Measurements from ENCODE around the gene HIGD1B. TPM values are rescaled to one million over a fixed set of nuclear protein-coding genes. Genes with fewer than 3 reads are reported as not detected.

HIGD1B gene
- total RNA-seq, 1 experiment from 2014 or later: not detected

GRCh38 chr17:44828919-44829522 is 18.7 kb upstream of the HIGD1B start:
- TF ChIP-seq SIN3A (IDR thresholded peaks at IDR 0.05; ENCODE audit: borderline replicate concordance, insufficient read depth, low read depth, low read length): no peak
- no peak for TF ChIP-seq POLR2AphosphoS5 (IDR thresholded peaks at IDR 0.05; ENCODE audit: low read depth, low read length)
- TF ChIP-seq TCF7L2 (IDR thresholded peaks at IDR 0.05; ENCODE audit: low read depth, low read length): no peak
- TF ChIP-seq CTCF (IDR thresholded peaks at IDR 0.05): no peak
- TF ChIP-seq REST (IDR thresholded peaks at IDR 0.05; ENCODE audit: insufficient read depth in 1 of 2, low read depth in 2 of 2, low read length in 1 of 2): no peak
- no peak for DNase-seq (ENCODE audit: low read depth, low spot score)
- in situ Hi-C loops (cut with HindIII; ENCODE audit: low pct_unique_long_range_greater_than_20kb, low sequenced_read_pairs): no loop called here
- Histone ChIP-seq H3K9me3 (ENCODE audit: control insufficient read depth, insufficient read depth, low read depth, low read length) (no peaks in the 10 kb centered on the region), H3K27me3 (ENCODE audit: control insufficient read depth, insufficient read depth, low read length) (no peaks in the 10 kb centered on the region), H3K27ac (ENCODE audit: low read length) (peak overlapping the region; percentile 97), H3K4me1 (ENCODE audit: control insufficient read depth, insufficient read depth, low read length) (peaks cover 12% of the 10 kb centered on the region), H3K4me3 (ENCODE audit: low read depth in 2 of 2, low read length in 2 of 2) (peak overlapping the region; percentile 82 to 83), H3K36me3 (ENCODE audit: control insufficient read depth, insufficient read depth, low read length) (no peaks in the 10 kb centered on the region; the same call in 1 of the 2 replicates)
- ChIA-PET POLR2A (interaction anchor here (0.6 kb wide), 1 partner anchor 20 kb away, joined by 3 read pairs; no protein-coding TSS in a partner anchor), CTCF (no interaction called here)
- TSS peak; percentile 92 for BruUV-seq (replicated peaks)
- intact Hi-C loops (cut with micrococcal nuclease; ENCODE audit: unreplicated experiment): no loop called here
- ATAC-seq: no peak

GRCh38 chr17:44829523-44830358 is 17.9 kb upstream of the HIGD1B start, which contains the start of gene GJC1:
GJC1 (minus strand) TSS chr17:44830287; CDS start chr17:44805817, 24,470 bp downstream.
- peak within 1 kb of the TSS; percentile 97 for H3K27ac ChIP-seq (ENCODE audit: low read length)
- peaks cover 8% of the 10 kb centered on the region for H3K4me1 ChIP-seq (ENCODE audit: control insufficient read depth, insufficient read depth, low read length)
- peak; percentile 81 for ATAC-seq

More at GRCh38 chr17:44829523-44830358, 17.9 kb upstream of the HIGD1B start, which contains the start of gene GJC1:
- intact Hi-C loops (cut with micrococcal nuclease; ENCODE audit: unreplicated experiment): no loop called here
- CTCF ChIA-PET: no interaction called here
- POLR2A ChIA-PET: interaction anchor here (0.6 kb wide), 1 partner anchor 20 kb away, joined by 3 read pairs; no protein-coding TSS in a partner anchor
- in situ Hi-C loops (cut with HindIII; ENCODE audit: low pct_unique_long_range_greater_than_20kb, low sequenced_read_pairs): no loop called here
- no TSS peak for BruUV-seq (replicated peaks)
- no peak for DNase-seq (ENCODE audit: low read depth, low spot score)
- Histone ChIP-seq H3K27me3 (ENCODE audit: control insufficient read depth, insufficient read depth, low read length) (no peaks in the 10 kb centered on the region), H3K4me3 (ENCODE audit: low read depth in 2 of 2, low read length in 2 of 2) (peak within 1 kb of the TSS; percentile 82 to 83), H3K36me3 (ENCODE audit: control insufficient read depth, insufficient read depth, low read length) (no peaks in the 10 kb centered on the region; the same call in 1 of the 2 replicates), H3K9me3 (ENCODE audit: control insufficient read depth, insufficient read depth, low read depth, low read length) (no peaks in the 10 kb centered on the region)
- TF ChIP-seq TCF7L2 (IDR thresholded peaks at IDR 0.05; ENCODE audit: low read depth, low read length) (no peak), CTCF (IDR thresholded peaks at IDR 0.05) (no peak), REST (IDR thresholded peaks at IDR 0.05; ENCODE audit: insufficient read depth in 1 of 2, low read depth in 2 of 2, low read length in 1 of 2) (no peak), POLR2AphosphoS5 (IDR thresholded peaks at IDR 0.05; ENCODE audit: low read depth, low read length) (no peak), SIN3A (IDR thresholded peaks at IDR 0.05; ENCODE audit: borderline replicate concordance, insufficient read depth, low read depth, low read length) (0 out of 2 replicates have a peak, but pooled peaks have one; percentile 46)

All from Panc1 (cell line).